Astrocyte of the spinal cord (primary cell): ENCODE data around the gene HIP1.
A peak's percentile ranks its signal among the peaks of the same experiment; 100 is the strongest.

Source experiments
- DNase-seq: peaks from one replicate; pipeline ENCODE4 v3.0.0; 2011; ENCODE audit warnings: low read depth, low spot score
- H3K4me3 ChIP-seq: 2 replicates; pipeline ENCODE4 v1.5.1; 2011; ENCODE audit warnings: low read depth, mild to moderate bottlenecking, low read length, moderate library complexity
- CTCF ChIP-seq: IDR thresholded peaks from 2 replicates; pipeline ENCODE4 v1.5.1; 2012; ENCODE audit warnings: low read depth, mild to moderate bottlenecking, low read length, inconsistent platforms
- in situ Hi-C: cut with HindIII; loops from 2 replicates; pipeline ENCODE4 v1.10.0; 2017; ENCODE audit warnings: low sequenced_read_pairs

The HIP1 gene

GRCh38 chr7:75743455-75743859 lies 4.7 kb upstream of the HIP1 start:
- H3K4me3 ChIP-seq: no peak overlapping the region
- in situ Hi-C loops: no loop called here
- no peak for TF ChIP-seq CTCF
- DNase-seq: no peak

- DNase-seq: no peak
- H3K4me3 ChIP-seq: no peak overlapping the region
- in situ Hi-C loops: no loop called here
- no peak for TF ChIP-seq CTCF
Observed at GRCh38 chr7:75740846-75741497, 2.2 kb upstream of the HIP1 start.

- in situ Hi-C loops: no loop called here
Observed at GRCh38 chr7:75739796-75740672, 1.3 kb upstream of the HIP1 start.

GRCh38 chr7:75738975-75739795 lies 444 bp upstream of the HIP1 start:
- peak overlapping the region; percentile 83 for H3K4me3 ChIP-seq
- peak; percentile 99 for DNase-seq
- in situ Hi-C loops: no loop called here
- no peak for TF ChIP-seq CTCF

More at GRCh38 chr7:75739796-75740672, 1.3 kb upstream of the HIP1 start:
- DNase-seq: peak; percentile 77
- no peak for TF ChIP-seq CTCF
- H3K4me3 ChIP-seq: peak overlapping the region; percentile 63

GRCh38 chr7:75737856-75738603 lies 711 bp downstream of the HIP1 start:
- in situ Hi-C loops: no loop called here
- TF ChIP-seq CTCF: no peak
- no peak for DNase-seq
- H3K4me3 ChIP-seq: peak overlapping the region; percentile 83
